HG03457 (cell line): Measurements from ENCODE around the gene MMP14.

Experiments used
- ATAC-seq: cut with Tn5 transposase; IDR thresholded peaks from one replicate; pipeline ENCODE4 v1.9.1; 2021; ENCODE audit warnings: moderate number of reproducible peaks; ENCODE audit not compliant: unreplicated experiment

MMP14 gene

DNA sequence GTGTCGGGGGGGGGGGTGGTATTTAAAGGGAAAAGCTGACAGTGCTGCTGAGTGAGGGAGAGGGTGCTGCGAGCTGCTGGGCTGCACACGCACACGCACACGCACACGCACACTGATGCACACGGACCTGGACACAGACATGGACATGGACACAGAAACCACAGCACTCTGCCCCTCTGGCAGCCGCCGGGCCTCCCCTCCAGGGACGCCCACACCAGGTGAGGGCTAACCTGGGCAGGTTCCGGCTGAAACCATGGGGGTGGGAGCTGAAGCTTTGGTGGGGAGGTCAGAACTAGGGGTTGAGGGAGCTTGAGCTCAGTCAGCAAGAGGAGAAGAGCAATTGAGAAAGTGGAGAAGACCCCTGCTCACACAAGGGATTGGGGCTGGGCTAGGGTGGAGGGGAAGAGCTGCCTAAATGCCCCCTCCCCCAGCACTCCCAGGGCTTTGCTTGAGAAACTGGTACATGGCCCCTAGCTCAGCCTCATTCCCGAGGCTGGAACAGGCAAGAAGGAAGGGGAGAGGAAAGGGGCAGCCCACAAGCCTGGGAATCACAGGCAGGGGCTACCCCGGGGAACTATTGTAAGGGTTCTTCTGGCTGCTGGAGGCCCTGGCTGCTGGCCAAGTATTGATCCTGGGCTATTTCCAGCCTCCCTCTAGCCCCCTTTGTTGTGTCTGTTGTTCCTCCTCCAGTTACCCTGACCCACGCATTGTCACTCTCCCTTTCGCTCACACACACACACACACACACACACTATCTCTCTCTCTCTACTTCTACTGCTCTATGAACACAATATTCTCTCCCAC lies 47.0 kb downstream of the MMP14 start, which contains the start of gene REM2:
REM2 (plus strand) TSS at position 50 of the 804 bp plus-strand sequence; CDS start at position 116, 66 bp downstream.
- no peak for ATAC-seq

DNA sequence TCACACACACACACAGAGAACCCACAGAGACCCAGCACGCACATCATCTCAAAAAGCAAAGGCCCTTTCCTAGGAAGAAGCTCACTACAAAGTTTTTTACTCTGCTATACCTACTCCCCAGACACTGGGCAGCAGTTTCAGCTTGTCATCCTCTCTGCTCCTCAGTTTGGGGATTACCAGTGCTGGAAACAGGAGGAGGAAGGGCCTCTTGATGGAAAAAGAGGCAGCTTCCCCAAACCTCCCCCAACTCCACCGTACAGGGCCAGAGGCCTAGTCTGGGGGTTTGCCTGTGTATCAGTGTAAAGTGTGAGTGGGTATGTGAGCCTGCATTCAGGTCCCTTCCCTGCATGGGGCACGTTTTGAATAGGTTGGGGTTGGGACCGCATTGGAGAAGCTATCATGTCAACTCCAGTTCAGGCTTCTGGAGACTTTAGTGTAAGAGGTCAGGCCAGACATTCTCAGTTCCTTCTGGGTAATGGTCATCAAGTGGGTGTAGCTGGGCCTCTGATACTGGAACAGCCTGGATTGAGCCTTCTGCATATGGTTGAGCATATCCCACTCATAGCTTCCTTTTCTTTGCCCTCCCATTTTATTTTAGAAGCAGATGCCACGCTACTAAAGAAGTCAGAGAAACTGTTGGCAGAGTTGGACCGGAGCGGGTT lies 47.8 kb downstream of the MMP14 start:
- no peak for ATAC-seq

DNA sequence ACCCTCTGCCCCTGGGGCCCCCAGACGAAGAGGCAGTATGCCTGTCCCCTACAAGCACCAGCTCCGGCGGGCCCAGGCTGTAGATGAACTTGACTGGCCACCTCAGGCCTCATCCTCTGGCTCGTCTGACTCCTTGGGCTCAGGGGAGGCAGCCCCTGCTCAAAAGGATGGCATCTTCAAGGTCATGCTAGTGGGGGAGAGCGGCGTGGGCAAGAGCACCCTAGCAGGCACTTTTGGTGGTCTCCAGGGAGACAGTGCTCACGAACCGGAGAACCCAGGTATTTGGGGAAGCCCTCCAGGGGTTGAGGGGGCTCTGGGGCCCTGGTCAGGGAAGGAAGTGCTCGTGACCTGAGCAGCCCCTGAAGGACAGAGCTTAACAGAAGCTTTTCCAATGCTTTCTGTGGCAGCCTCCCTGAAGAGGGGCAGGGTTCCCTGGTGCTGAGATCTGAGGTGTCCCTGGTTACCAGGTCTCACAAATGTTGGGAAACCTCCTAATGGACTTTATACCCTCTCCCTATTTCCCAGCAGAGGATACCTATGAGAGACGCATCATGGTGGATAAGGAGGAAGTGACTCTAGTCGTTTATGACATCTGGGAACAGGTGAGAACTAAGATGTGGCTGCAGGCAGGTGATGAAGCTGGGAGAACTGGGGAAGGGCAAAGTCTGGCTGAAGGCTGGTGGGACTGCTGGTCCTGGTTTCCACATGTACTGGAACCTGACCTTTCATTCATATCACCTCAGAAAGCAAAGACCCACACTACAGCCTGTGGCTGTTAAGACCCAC lies 48.5 kb downstream of the MMP14 start:
- ATAC-seq = no peak

DNA sequence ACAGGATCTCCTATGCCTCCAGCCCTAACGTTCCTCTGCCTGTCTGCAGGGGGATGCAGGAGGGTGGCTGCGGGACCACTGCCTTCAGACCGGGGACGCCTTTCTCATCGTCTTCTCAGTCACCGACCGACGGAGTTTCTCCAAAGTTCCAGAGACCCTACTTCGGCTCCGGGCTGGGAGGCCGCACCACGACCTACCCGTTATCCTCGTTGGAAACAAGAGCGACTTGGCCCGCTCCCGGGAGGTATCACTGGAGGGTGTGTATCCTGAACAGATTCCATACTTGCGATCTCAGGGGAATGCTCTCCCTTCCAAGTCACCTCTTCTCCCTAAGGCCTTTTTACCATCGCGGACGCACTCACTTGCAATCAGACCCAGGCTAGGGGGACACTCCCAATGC lies 49.6 kb downstream of the MMP14 start:
- ATAC-seq = no peak

DNA sequence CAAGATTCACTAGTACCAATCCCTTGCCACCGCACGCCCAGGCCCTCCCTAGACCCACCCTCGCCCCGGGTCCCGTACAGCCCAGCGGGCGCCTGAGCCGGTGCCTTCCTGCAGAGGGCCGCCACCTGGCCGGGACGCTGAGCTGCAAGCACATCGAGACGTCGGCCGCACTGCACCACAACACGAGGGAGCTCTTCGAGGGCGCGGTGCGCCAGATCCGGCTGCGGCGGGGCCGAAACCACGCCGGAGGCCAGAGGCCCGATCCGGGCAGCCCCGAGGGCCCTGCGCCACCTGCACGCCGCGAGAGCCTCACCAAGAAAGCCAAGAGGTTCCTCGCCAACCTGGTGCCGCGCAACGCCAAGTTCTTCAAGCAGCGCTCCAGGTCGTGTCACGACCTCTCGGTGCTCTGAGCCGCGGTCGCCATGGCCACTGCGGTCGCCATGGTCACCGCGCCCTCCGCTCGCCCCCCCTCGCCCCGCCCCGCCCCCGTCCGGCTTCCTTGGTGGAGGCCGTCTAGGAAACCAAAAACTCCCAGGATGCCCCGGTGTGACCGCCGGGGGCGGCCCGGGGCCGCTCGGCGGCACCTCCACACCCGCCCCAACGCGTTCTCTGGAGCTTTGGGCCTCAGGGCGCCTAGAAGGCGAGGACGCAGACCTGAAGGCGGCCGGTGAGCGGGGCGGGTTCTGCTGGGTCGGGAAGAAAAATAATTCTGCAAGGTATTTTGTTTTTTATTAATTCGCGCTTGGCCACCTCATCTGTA lies 50.3 kb downstream of the MMP14 start:
- peak; percentile 39 for ATAC-seq

DNA sequence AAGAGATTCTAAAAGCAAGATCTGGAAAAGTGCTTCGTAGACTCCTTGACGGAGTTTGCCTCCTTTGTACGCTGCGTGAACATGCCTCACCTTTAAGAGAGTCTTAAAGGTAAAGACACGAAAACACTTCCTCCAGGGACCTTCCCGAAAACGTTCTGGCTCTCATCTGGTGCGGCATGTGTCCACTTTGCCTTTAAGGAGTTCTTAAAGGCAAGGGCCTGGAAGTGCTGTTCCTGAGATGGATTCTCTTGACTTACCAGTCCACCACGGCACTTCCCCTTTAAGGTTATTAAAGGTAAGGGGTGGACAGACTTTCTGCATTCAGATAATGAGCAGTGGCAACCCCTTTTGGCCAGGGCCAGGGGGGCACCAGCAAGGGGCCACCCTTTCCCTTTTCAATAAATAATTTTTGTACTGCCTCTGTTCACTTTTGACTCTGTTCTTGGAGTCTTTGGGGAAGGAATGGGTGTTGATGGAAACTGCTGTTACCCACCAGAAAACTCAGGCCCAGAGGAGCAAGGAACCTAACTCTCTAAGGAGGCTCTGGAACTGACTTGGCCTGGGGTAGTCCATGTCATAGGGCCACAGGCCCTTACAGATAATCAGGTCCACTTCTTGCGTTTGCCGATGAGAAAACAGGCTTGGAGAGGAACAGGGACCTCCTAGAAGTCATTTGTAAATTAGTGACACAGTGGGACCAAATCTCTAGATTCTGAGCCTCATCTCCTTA lies 51.0 kb downstream of the MMP14 start:
- ATAC-seq = peak; percentile 33

DNA sequence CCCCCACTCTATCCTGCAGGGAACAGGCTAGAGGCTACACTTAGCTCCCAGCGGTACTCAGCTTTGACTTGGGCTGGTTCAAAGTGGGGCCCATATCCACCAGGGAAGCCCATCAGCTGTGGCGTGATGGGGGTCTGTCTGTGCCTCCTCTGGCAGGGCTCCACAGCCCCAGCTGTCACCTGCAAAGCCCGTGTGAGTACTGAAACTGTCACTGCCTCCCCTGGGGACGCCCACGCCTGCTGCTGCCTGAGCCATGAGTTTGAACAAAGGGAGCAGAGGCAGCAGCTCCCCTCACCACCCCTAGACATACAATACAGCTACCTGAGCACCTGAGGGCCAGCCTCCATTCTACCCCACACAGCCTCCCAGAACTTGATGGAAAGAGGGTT lies 51.6 kb downstream of the MMP14 start:
- ATAC-seq = no peak

DNA sequence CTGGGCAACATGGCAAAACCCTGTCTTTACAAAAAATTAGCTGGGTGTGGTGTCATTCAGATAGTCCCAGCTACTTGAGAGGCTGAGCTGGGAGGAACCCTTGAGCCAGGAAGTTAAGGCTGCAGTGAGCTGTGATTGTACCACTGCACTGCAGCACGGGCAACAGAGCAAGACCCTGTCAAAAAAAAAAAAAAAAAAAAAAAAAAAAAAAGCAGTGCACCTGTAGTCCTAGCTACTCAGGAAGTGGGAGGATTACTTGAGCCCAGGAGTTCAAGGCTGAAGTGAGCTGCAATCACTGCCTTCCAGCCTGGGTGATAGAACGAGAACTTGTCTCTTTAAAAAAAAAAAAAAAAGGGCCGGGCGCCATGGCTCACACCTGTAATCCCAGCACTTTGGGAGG lies 52.3 kb downstream of the MMP14 start:
- ATAC-seq = no peak

DNA sequence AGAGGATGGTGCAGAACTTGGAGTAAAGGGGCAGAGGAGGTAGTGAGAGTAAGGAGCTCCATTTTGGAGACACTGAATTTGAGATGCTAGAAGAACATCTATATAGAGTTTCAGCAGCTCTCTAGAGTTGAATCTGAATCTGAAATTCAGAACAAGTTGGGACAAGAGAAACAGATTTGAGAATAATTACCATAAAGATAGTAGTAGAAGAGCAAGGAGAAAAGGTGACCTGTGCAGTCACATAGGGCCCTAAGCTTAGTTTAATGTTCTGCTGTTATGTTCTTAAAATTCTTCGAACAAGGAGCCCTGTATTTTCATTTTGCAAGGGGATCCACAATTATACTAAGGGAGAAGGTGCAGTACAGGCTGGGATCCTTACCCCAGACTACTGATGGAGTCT lies 54.0 kb downstream of the MMP14 start:
- ATAC-seq = no peak

DNA sequence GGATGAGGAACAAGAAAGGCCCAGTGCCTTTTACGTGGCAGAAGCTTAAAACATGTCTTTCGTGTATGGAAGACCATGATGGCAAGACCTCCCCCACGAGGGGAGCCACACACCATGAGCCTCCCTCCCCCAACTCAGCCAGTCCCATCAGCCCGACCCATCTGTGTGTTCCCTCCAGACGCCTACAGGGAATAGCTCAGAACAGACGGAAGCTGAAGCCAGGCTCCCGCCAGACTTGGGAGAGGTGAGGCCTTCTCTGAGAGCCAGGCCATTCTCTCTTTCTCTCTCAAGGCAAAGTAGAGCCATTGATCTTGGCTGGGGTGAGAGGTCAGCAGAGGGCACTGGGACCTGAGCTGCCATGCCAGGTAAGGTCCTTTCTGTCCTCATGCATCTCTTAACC lies 56.1 kb downstream of the MMP14 start:
- no peak for ATAC-seq

DNA sequence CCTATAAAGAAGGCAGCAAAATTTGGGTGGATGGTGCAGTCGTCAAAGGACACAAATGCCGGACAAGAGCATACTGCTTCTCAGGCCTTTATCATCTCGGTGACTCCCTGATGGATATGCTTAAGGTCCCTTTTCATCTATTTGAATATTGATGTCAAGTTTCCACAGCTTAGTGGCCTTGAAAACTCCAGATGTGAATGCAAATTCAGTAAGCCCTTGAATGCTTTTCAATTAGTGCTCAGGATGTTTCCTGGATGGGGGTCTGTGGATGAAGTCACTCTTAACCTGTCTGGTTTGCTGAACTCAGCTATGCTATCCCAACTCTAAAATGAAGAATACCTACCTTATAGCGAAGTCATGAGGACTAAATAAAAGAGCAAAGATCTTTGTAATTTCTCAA lies 57.3 kb downstream of the MMP14 start:
- no peak for ATAC-seq

DNA sequence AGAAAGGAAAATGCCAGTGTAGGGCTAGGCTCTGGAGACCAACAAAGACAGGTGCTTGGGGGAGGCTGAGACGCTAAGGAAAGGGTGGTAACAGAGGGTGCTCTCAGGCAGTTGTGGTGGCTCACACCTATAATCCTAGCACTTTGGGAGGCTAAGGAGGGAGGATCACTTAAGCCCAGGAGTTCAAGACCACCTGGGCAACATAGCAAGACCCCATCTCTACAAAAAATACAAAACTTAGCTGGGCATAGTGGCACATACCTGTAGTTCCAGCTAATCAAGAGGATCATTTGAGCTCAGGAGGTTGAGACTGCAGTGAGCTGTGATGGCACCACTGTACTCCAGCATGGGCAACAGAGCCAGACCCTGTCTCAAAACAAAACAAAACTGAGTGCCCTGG lies 59.0 kb downstream of the MMP14 start:
- ATAC-seq = no peak

DNA sequence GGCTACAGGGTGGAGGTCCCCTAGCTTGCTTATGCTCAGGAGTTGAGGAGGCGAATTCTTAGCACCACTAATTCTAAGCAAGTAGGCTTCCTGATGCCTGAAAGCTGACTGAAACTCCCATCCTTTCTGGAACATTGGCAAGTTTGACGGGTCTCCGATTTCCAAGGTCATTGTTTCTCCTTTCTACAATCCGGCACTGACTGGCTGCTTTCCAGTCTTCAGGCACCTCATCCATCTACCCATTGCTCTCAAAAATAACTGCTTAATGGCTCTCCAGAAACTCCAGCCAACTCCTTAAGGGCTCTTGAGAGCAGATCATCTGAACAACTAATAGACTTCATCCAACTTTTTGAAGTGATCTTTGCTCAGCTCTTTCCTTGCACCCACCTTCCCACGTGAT lies 60.0 kb downstream of the MMP14 start:
- ATAC-seq = no peak

DNA sequence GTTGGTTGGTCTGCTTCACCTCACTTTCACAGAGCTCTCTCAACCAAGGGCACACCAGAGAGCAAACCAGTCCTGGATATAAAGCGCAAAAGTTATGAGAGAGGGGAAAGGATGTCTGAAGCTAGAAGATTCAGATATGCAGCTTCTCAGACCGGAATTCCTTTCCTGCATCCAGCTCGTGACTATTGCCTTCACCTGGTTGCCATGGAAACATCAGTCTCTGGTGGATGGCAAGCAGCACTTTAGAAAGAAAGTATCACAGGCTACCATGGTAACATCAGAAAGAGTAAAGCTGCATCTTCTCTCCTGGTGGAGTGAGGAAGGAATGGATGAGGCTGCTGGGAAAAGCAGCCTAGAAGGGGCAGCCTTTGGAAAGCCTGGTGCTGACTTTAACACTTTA lies 60.4 kb downstream of the MMP14 start:
- ATAC-seq = no peak

DNA sequence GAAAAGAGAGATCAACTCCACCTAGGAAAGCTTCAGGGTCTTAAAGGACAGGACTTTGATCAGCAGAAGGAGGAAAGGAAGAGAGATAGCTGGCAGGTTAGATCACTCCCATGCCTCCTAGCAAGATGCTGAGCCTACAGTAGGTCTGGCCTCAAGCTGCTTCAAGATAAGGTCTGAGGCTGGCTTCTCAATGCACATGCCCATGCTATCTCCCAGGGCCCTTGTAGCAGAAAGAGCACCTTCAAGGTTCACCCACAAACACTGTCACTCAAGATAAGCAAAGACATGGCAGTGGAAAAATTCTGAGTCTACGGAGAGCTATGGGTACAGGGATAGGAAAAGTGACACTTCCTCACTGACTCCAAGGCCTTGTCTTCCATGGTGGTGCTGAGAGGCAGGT lies 61.0 kb downstream of the MMP14 start:
- no peak for ATAC-seq
